Measurements from ENCODE around the gene RNF207. TPM values are rescaled to one million over a fixed set of nuclear protein-coding genes. Genes with fewer than 3 reads are reported as not detected.

Gene RNF207
- total RNA-seq, 1 experiment from 2014 or later: 4.9 TPM

- Histone ChIP-seq H3K23me2 (ENCODE audit: insufficient read length, low read depth, low read length, poor library complexity, severe bottlenecking) (no peaks in the 10 kb centered on the region), H3K23ac (ENCODE audit: insufficient read length, low read depth, low read length) (no peak overlapping the region), H3K79me1 (ENCODE audit: insufficient read depth, low read depth, low read length, poor library complexity, severe bottlenecking) (no peaks in the 10 kb centered on the region), H2AFZ (ENCODE audit: low read length) (no peak overlapping the region), H3K4me2 (ENCODE audit: insufficient read depth, insufficient read length, low read length) (no peak overlapping the region), H3K18ac (ENCODE audit: insufficient read length, low read depth, low read length) (no peak overlapping the region), H3K14ac (ENCODE audit: insufficient read depth, low read length) (no peak overlapping the region; the same call in 1 of the 2 replicates), H2AK5ac (ENCODE audit: insufficient read length, low read length) (no peak overlapping the region), H4K5ac (ENCODE audit: insufficient read length, low read depth, low read length) (no peak overlapping the region), H4K8ac (replicated peaks; ENCODE audit: insufficient read length, low read depth, low read length) (no peak overlapping the region), H4K20me1 (ENCODE audit: control insufficient read depth, insufficient read depth, insufficient read length) (no peaks in the 10 kb centered on the region), H3K4ac (ENCODE audit: low read depth, low read length) (no peak overlapping the region), H4K91ac (ENCODE audit: insufficient read length, low read depth, low read length) (no peak overlapping the region), H2BK12ac (ENCODE audit: insufficient read length, low read depth, low read length) (no peak overlapping the region), H3K27ac (ENCODE audit: insufficient read length, low read depth, low read length) (no peak overlapping the region), H2BK15ac (ENCODE audit: low read depth, low read length) (no peak overlapping the region), H3K79me2 (ENCODE audit: insufficient read depth, low read length) (no peaks in the 10 kb centered on the region), H2BK20ac (ENCODE audit: low read depth, low read length, poor library complexity, severe bottlenecking) (no peak overlapping the region), H3K9me3 (ENCODE audit: control insufficient read depth, low read depth, low read length) (no peaks in the 10 kb centered on the region), H3K56ac (ENCODE audit: insufficient read length, low read depth, low read length) (no peak overlapping the region), H3T11ph (ENCODE audit: low read length) (no peak overlapping the region), H3K27me3 (ENCODE audit: insufficient read depth, low read length) (no peaks in the 10 kb centered on the region; the same call in 1 of the 2 replicates), H2BK5ac (ENCODE audit: insufficient read length, low read length) (no peak overlapping the region), H3K4me1 (ENCODE audit: insufficient read depth, low read length) (no peaks in the 10 kb centered on the region), H3K9ac (ENCODE audit: extremely low read depth, insufficient read length, low read length) (no peak overlapping the region), H2BK120ac (ENCODE audit: low read depth, low read length, poor library complexity, severe bottlenecking) (no peak overlapping the region)
- Mint-ChIP-seq H3K4me1 (0 out of 4 replicates have a peak, but pooled peaks cover 0 to 2% of the 10 kb centered on the region in 2 experiments), H3K27ac (no peak overlapping the region), H3K36me3 (ENCODE audit: insufficient read depth in 1 of 3, low read depth in 3 of 3) (no peaks in the 10 kb centered on the region), H3K9me3 (no peaks in the 10 kb centered on the region), H3K27me3 (ENCODE audit: low read depth) (peaks cover 6% of the 10 kb centered on the region), H3K4me3 (no peak overlapping the region)
- no CpG with 5 or more reads among the region's 16 CpGs for WGBS (ENCODE audit: extremely low coverage, insufficient read length, low lambda C conversion rate)
- DNase-seq: no peak
- TF ChIP-seq CTCF (conservative IDR thresholded peaks at IDR 0.05): no peak
Measured at GRCh38 chr1:6170116-6170741, 35.7 kb upstream of the RNF207 start.
